Breast epithelium (tissue), 4 donors: ENCODE results near the gene GNG5. TPM values are rescaled to one million over a fixed set of nuclear protein-coding genes. Genes with fewer than 3 reads are reported as not detected.

Experiments used
- DNase-seq, 2 donors: peaks; one replicate each; pipeline ENCODE4 v3.0.0-alpha.2; 2019; ENCODE audit warnings: low spot score in 2 of 2
- H3K27ac ChIP-seq, 2 donors: fragments of 200-600 bp; sonication (generic) in 1 of 2; one replicate each; pipeline ENCODE4 v1.5.1; 2016 to 2019; ENCODE audit warnings: mild to moderate bottlenecking in 1 of 2
- H3K27me3 ChIP-seq, 2 donors: fragments of 200-600 bp; sonication (generic) in 1 of 2; one replicate each; pipeline versions ENCODE4 v1.5.1 to v1.6.0; 2017 to 2019; ENCODE audit warnings: control low read depth in 1 of 2, mild to moderate bottlenecking in 1 of 2
- H3K36me3 ChIP-seq: fragments of 200-600 bp; one replicate; pipeline ENCODE4 v1.5.1; 2019
- H3K4me1 ChIP-seq, 2 donors: fragments of 200-600 bp; sonication (generic); one replicate each; pipeline ENCODE4 v1.5.1; 2016 to 2019; ENCODE audit warnings: control low read depth in 1 of 2
- H3K4me3 ChIP-seq, 3 donors: fragments of 200-600 bp; sonication (generic); 1 replicate in 2 of 3; 2 replicates in 1 of 3; pipeline ENCODE4 v1.5.1; 2016 to 2019; ENCODE audit warnings: mild to moderate bottlenecking in 3 of 3, moderate library complexity in 2 of 3
- H3K9me3 ChIP-seq, 2 donors: fragments of 200-600 bp; sonication (generic) in 1 of 2; one replicate each; pipeline ENCODE4 v1.5.1; 2016 to 2019; ENCODE audit warnings: control low read depth in 1 of 2
- POLR2A ChIP-seq: fragments of 450-650 bp; IDR thresholded peaks from one replicate; pipeline ENCODE4 v1.6.1; 2016; ENCODE audit warnings: antibody characterized with exemption, mild to moderate bottlenecking, moderate library complexity
- POLR2AphosphoS5 ChIP-seq, 3 donors: sonication (generic); formaldehyde crosslinking; IDR thresholded peaks; one replicate each; pipeline ENCODE4 v1.6.1; 2017; ENCODE audit warnings: antibody characterized with exemption in 3 of 3
- intact Hi-C: fragments of 100-400 bp; cut with DNase I; formaldehyde crosslinking; loops from one replicate; pipeline ENCODE4 v1.15.1; 2023; ENCODE audit warnings: low total_unique reads
- total RNA-seq, 3 donors: library from RNA; depleted of rRNA; stranded (reverse); fragments of >200 nt; gene quantifications; one replicate each; pipeline ENCODE4 v1.1.0, GENCODE V29; 2016
- TF ChIP-seq, protein P1 (sequence below), 3 donors: fragments of 450-650 bp; IDR thresholded peaks; one replicate each; pipeline ENCODE4 v1.5.1; 2016 to 2017; ENCODE audit warnings: antibody characterized with exemption in 3 of 3, mild to moderate bottlenecking in 3 of 3, moderate library complexity in 3 of 3

The GNG5 gene
- total RNA-seq, 3 donors from 2014 or later, result 47.8 to 66.6 (median 47.9) TPM

DNA sequence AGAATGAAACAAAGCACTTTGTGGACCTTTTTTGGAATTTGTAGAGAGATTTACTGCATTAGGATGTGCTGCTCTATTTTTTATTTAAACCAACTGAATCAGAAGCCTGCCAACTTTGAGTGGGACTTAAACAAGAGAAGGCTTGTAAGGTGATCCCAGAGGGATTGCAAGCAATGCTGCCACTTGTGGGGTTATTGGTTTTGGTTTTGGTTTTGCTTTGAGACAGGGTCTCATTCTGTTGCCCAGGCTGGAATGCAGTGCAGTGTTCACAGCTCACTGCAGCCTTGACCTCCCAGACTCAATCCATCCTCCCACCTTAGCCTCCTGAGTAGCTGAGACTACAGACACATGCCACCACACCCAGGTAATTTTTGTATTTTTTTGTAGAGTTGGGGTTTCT, 32.2 kb upstream of the GNG5 start:
- Histone ChIP-seq H3K27me3 (no peaks in the 10 kb centered on the region), H3K36me3 (no peaks in the 10 kb centered on the region), H3K9me3 (no peaks in the 10 kb centered on the region), H3K4me3 (no peak overlapping the region), H3K4me1 (no peaks in the 10 kb centered on the region), H3K27ac (no peak overlapping the region)
- TF ChIP-seq POLR2A (no peak), POLR2AphosphoS5 (IDR thresholded peaks at IDR 0.05) (no peak)
- TF ChIP-seq, protein P1, sequence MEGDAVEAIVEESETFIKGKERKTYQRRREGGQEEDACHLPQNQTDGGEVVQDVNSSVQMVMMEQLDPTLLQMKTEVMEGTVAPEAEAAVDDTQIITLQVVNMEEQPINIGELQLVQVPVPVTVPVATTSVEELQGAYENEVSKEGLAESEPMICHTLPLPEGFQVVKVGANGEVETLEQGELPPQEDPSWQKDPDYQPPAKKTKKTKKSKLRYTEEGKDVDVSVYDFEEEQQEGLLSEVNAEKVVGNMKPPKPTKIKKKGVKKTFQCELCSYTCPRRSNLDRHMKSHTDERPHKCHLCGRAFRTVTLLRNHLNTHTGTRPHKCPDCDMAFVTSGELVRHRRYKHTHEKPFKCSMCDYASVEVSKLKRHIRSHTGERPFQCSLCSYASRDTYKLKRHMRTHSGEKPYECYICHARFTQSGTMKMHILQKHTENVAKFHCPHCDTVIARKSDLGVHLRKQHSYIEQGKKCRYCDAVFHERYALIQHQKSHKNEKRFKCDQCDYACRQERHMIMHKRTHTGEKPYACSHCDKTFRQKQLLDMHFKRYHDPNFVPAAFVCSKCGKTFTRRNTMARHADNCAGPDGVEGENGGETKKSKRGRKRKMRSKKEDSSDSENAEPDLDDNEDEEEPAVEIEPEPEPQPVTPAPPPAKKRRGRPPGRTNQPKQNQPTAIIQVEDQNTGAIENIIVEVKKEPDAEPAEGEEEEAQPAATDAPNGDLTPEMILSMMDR (IDR thresholded peaks at IDR 0.05), result no peak
- DNase-seq, result no peak
- intact Hi-C loops, result no loop called here

DNA sequence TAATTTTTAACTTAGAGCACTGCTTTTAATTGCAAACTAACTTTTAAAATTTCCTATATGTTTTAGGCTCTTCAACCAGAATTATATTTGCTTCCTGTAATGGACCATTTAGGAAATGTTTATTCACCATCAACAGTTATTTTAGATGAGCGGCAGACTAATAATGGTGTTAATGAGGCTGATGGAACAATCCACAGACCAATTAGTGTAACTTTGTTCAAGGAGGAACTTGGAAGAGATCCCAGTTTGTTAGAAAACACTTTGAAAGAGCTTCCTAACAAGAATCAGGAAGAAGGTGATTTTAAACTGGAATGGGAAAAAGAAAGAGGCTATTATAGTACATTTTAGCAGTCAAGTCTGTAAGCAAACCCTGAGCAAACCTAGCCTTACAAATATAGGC, 19.4 kb upstream of the GNG5 start:
- intact Hi-C loops, result no loop called here
- H3K4me3 ChIP-seq, result no peak overlapping the region
- H3K9me3 ChIP-seq, result no peaks in the 10 kb centered on the region
- TF ChIP-seq POLR2AphosphoS5 (IDR thresholded peaks at IDR 0.05), result no peak
- TF ChIP-seq POLR2A, result no peak
- TF ChIP-seq, protein P1 (IDR thresholded peaks at IDR 0.05), result no peak
- H3K27ac ChIP-seq, result no peak overlapping the region
- no peak for DNase-seq
- no peaks in the 10 kb centered on the region for H3K4me1 ChIP-seq
- no peaks in the 10 kb centered on the region for H3K27me3 ChIP-seq
- no peaks in the 10 kb centered on the region for H3K36me3 ChIP-seq

DNA sequence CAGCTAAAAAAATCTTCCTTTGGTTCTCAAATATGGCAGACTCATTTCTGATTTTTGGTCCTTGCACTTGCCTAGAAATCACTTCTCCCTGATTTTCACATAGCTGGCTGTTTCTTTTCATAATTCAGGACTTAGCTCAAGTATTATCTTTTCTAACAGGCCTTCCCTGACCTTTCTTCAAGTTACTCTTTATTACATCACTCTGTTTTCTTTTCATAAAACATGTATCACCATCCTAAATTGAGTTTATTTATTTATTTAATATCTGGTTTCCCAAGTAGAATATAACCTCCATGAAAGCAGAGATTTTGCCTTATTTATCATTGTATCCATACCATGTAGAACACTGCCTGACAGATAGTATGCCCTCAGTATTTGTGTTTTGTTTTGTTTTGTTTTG, 18.2 kb upstream of the GNG5 start:
- no peaks in the 10 kb centered on the region for H3K27me3 ChIP-seq
- H3K4me3 ChIP-seq, result no peak overlapping the region
- TF ChIP-seq POLR2A (no peak), POLR2AphosphoS5 (IDR thresholded peaks at IDR 0.05) (no peak)
- TF ChIP-seq, protein P1 (IDR thresholded peaks at IDR 0.05), result no peak
- no peak overlapping the region for H3K27ac ChIP-seq
- H3K9me3 ChIP-seq, result no peaks in the 10 kb centered on the region
- no peaks in the 10 kb centered on the region for H3K4me1 ChIP-seq
- no peak for DNase-seq
- intact Hi-C loops, result no loop called here
- H3K36me3 ChIP-seq, result no peaks in the 10 kb centered on the region

DNA sequence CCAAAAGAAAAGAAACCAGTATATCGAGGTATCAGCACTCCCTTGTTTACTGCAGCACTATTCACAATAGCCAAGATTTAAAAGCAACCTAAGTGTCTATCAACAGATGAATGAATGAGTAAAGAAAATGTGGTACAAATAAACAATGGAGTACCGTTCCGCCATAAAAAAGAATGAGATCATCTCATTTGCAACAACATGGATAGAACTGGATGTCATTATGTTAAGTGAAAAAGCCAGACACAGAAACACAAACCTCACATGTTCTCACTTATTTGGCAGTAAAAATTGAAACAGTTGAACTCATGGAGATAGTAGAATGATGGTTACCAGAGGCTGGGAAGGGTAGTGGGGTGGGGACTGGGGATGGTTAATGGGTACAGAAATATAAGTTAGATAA, 4.3 kb upstream of the GNG5 start:
- Histone ChIP-seq H3K9me3 (no peaks in the 10 kb centered on the region), H3K4me1 (no peaks in the 10 kb centered on the region), H3K4me3 (no peak overlapping the region), H3K27ac (no peak overlapping the region), H3K27me3 (no peaks in the 10 kb centered on the region), H3K36me3 (no peaks in the 10 kb centered on the region)
- no peak for TF ChIP-seq POLR2A
- TF ChIP-seq, protein P1 (IDR thresholded peaks at IDR 0.05), result no peak
- no peak for TF ChIP-seq POLR2AphosphoS5 (IDR thresholded peaks at IDR 0.05)
- intact Hi-C loops, result no loop called here
- DNase-seq, result no peak

DNA sequence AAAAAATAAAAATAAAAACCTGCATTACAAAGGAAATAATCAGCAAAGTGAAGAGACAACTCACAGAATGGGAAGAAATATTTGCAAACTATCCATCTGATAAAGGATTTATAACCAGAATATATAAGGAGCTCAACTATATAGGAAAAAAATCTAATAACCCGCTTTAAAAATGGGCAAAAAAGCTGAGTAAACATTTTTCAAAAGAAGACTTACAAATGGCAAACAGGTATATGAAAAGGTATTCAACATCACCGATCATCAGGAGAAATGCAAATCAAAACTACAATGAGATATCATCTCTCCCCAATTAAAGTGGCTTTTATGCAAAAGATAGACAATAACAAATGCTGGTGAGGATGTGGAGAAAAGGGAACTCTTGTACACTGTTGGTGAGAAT, 3.8 kb upstream of the GNG5 start:
- H3K4me1 ChIP-seq, result no peaks in the 10 kb centered on the region
- no peaks in the 10 kb centered on the region for H3K9me3 ChIP-seq
- TF ChIP-seq, protein P1 (IDR thresholded peaks at IDR 0.05), result no peak
- TF ChIP-seq POLR2AphosphoS5 (IDR thresholded peaks at IDR 0.05), result no peak
- TF ChIP-seq POLR2A, result no peak
- no peak for DNase-seq
- intact Hi-C loops, result no loop called here
- H3K4me3 ChIP-seq, result no peak overlapping the region
- no peaks in the 10 kb centered on the region for H3K36me3 ChIP-seq
- H3K27me3 ChIP-seq, result no peaks in the 10 kb centered on the region
- no peak overlapping the region for H3K27ac ChIP-seq
